GM23338 (cell line): ENCODE data around the gene SLC45A1. TPM values are rescaled to one million over a fixed set of nuclear protein-coding genes. Genes with fewer than 3 reads are reported as not detected.

Experiments used
- ATAC-seq: fragments of 200-7000 bp; cut with Tn5 transposase; 3 replicates; pipeline ENCODE4 v1.9.1; 2020
- DNase-seq: peaks from one replicate; pipeline ENCODE4 v3.0.0-alpha.2; 2015; ENCODE audit warnings: low spot score
- H2AFZ ChIP-seq: fragments of 200-600 bp; sonication (generic); 2 replicates; pipeline ENCODE4 v1.8.0; 2016; ENCODE audit warnings: antibody characterized with exemption, mild to moderate bottlenecking, moderate library complexity
- H3F3A ChIP-seq: fragments of 200-600 bp; sonication (generic); replicated peaks from 2 replicates; pipeline ENCODE4 v1.8.0; 2017; ENCODE audit warnings: antibody characterized with exemption, mixed run types, low read depth
- H3K27ac ChIP-seq: fragments of 200-600 bp; sonication (generic); 2 replicates; pipeline ENCODE4 v1.6.1; 2016; ENCODE audit warnings: low read depth
- H3K27me3 ChIP-seq: fragments of 200-600 bp; sonication (generic); 2 replicates; pipeline ENCODE4 v1.8.0; 2016; ENCODE audit warnings: mild to moderate bottlenecking, mixed run types, moderate library complexity; ENCODE audit not compliant: insufficient read depth
- H3K36me3 ChIP-seq: fragments of 200-600 bp; sonication (generic); 2 replicates; pipeline ENCODE4 v1.8.0; 2016; ENCODE audit warnings: mild to moderate bottlenecking; ENCODE audit not compliant: insufficient read depth
- H3K4me1 ChIP-seq: fragments of 200-600 bp; sonication (generic); 2 replicates; pipeline ENCODE4 v1.8.0; 2016; ENCODE audit warnings: mild to moderate bottlenecking, moderate library complexity; ENCODE audit not compliant: insufficient read depth
- H3K4me2 ChIP-seq: fragments of 200-600 bp; sonication (generic); 2 replicates; pipeline ENCODE4 v1.7.1; 2017; ENCODE audit warnings: mixed run types
- H3K4me3 ChIP-seq: fragments of 200-600 bp; sonication (generic); 2 replicates; pipeline ENCODE4 v1.6.1; 2016; ENCODE audit warnings: mixed run types
- H3K79me2 ChIP-seq: fragments of 200-600 bp; sonication (generic); replicated peaks from 2 replicates; pipeline ENCODE4 v1.8.0; 2017; ENCODE audit warnings: mild to moderate bottlenecking; ENCODE audit not compliant: insufficient read depth
- H3K9me2 ChIP-seq: fragments of 200-600 bp; sonication (generic); 2 replicates; pipeline ENCODE4 v1.8.0; 2017; ENCODE audit not compliant: insufficient read depth
- H4K20me1 ChIP-seq: fragments of 200-600 bp; sonication (generic); replicated peaks from 2 replicates; pipeline ENCODE4 v1.8.0; 2017; ENCODE audit warnings: mild to moderate bottlenecking; ENCODE audit not compliant: insufficient read depth
- H3K27ac Mint-ChIP-seq: 2 replicates; pipeline ENCODE4 v1.8.0; 2020; ENCODE audit warnings: inconsistent platforms, mild to moderate bottlenecking, moderate library complexity, mixed read lengths
- H3K27me3 Mint-ChIP-seq: 3 replicates; pipeline ENCODE4 v1.8.0; 2022; ENCODE audit warnings: low read depth, mild to moderate bottlenecking, moderate library complexity, mixed read lengths, inconsistent platforms; ENCODE audit not compliant: insufficient read depth, poor library complexity
- H3K36me3 Mint-ChIP-seq: 3 replicates; pipeline ENCODE4 v1.8.0; 2021; ENCODE audit warnings: low read depth, mild to moderate bottlenecking, inconsistent platforms, moderate library complexity, mixed read lengths
- H3K4me1 Mint-ChIP-seq: 3 replicates; pipeline ENCODE4 v1.8.0; 2020; ENCODE audit warnings: mild to moderate bottlenecking, inconsistent platforms, mixed read lengths
- H3K4me3 Mint-ChIP-seq: 3 replicates; pipeline ENCODE4 v1.8.0; 2021; ENCODE audit warnings: moderate library complexity, mild to moderate bottlenecking, inconsistent platforms, mixed read lengths
- H3K9me3 Mint-ChIP-seq: 3 replicates; pipeline ENCODE4 v1.8.0; 2020; ENCODE audit warnings: moderate library complexity, mild to moderate bottlenecking, inconsistent platforms, mixed read lengths
- CTCF ChIP-seq, 2 experiments: fragments of 200-600 bp in 1 of 2; sonication (generic) in 1 of 2; conservative IDR thresholded peaks; 2 replicates each; pipeline versions ENCODE4 v1.5.1 to v1.6.1; 2016 to 2017; ENCODE audit warnings: antibody characterized with exemption in 2 of 2, low read depth in 2 of 2, mild to moderate bottlenecking in 2 of 2, moderate library complexity in 1 of 2
- ETS1 ChIP-seq: IDR thresholded peaks from 2 replicates; pipeline ENCODE4 v1.6.1; 2016; ENCODE audit warnings: antibody characterized with exemption
- EZH2 ChIP-seq: fragments of 200-600 bp; sonication (generic); IDR thresholded peaks from one replicate; pipeline ENCODE4 v1.8.0; 2017; ENCODE audit warnings: antibody characterized with exemption, mild to moderate bottlenecking, low read depth; ENCODE audit not compliant: unreplicated experiment
- JUNB ChIP-seq: IDR thresholded peaks from one replicate; pipeline ENCODE4 v1.6.1; 2016; ENCODE audit warnings: antibody characterized with exemption; ENCODE audit not compliant: unreplicated experiment
- NANOG ChIP-seq: IDR thresholded peaks from 2 replicates; pipeline ENCODE4 v1.6.1; 2016; ENCODE audit warnings: antibody characterized with exemption, borderline replicate concordance
- ZNF114 ChIP-seq: fragments of 250-450 bp; sonication (Bioruptor Pico); IDR thresholded peaks from 2 replicates; pipeline ENCODE4 v1.5.0; 2020; ENCODE audit warnings: mild to moderate bottlenecking, moderate library complexity
- ZNF462 ChIP-seq: fragments of 250-450 bp; sonication (Bioruptor Pico); IDR thresholded peaks from 2 replicates; pipeline ENCODE4 v1.5.0; 2020; ENCODE audit warnings: mild to moderate bottlenecking, moderate library complexity
- polyA plus RNA-seq: library from polyadenylated mRNA; unstranded; fragments of >200 nt; fragmentation: Nextera tagmentation; extraction: Ambion mirVana; gene quantifications from 2 replicates; pipeline ENCODE4 v1.2.1, GENCODE V29; 2016
- total RNA-seq: library from RNA; depleted of rRNA; stranded (reverse); fragments of >200 nt; shearing (Covaris generic); gene quantifications from 2 replicates; pipeline ENCODE4 v1.2.3, GENCODE V29; 2014

The SLC45A1 gene
- total and polyA plus RNA-seq, 2 experiments from 2014 or later: 1.3 to 2.3 TPM

DNA sequence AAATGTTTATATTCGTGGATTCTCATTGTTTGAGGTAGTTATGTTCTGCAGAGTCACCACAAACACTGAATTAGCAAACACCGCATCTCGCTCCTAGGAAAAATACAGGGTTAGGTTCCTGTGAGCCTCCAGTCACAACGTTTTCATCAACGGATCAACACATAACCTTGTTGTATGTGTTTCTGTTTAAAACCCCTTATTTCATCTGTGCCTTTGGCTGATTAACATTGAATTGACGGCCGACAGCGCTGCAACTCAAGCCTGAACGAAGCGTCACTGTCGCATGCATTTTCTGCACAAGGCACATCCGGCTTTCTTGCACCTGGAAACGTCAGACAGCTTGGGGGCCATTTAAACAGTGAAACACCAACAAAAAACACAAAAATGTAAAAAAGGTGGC, 8.4 kb downstream of the SLC45A1 start (continued):
- TF ChIP-seq ZNF462 (CRISPR knock-in tag): no peak

GRCh38 chr1:8328271-8328670, 10.4 kb downstream of the SLC45A1 start:
- no peaks in the 10 kb centered on the region for H4K20me1 ChIP-seq
- no peak overlapping the region for H3K4me2 ChIP-seq
- H3K36me3 Mint-ChIP-seq: no peaks in the 10 kb centered on the region
- H3K27ac Mint-ChIP-seq: no peak overlapping the region
- no peaks in the 10 kb centered on the region for H3K27me3 ChIP-seq
- no peak overlapping the region for H3K27ac ChIP-seq
- H3K4me1 Mint-ChIP-seq: no peaks in the 10 kb centered on the region; the same call in 2 of the 3 replicates
- DNase-seq (no peak), ATAC-seq (no peak)
- H3K9me3 Mint-ChIP-seq: no peaks in the 10 kb centered on the region
- H3K4me1 ChIP-seq: no peaks in the 10 kb centered on the region
- H3K79me2 ChIP-seq: no peaks in the 10 kb centered on the region
- no peaks in the 10 kb centered on the region for H3K36me3 ChIP-seq
- H3K27me3 Mint-ChIP-seq: peaks cover 8% of the 10 kb centered on the region
- no peak overlapping the region for H3K4me3 ChIP-seq
- H3K4me3 Mint-ChIP-seq: no peak overlapping the region
- no peaks in the 10 kb centered on the region for H3F3A ChIP-seq
- no peak overlapping the region for H2AFZ ChIP-seq
- H3K9me2 ChIP-seq: no peaks in the 10 kb centered on the region
- no peak for TF ChIP-seq ZNF114 (CRISPR knock-in tag)
- TF ChIP-seq ZNF462 (CRISPR knock-in tag): no peak
- no peak for TF ChIP-seq ETS1
- no peak for TF ChIP-seq EZH2
- TF ChIP-seq CTCF (conservative IDR thresholded peaks at IDR 0.05; ENCODE audit: low read depth in 2 of 2): no peak
- no peak for TF ChIP-seq NANOG
- TF ChIP-seq JUNB: no peak
